GM21526 (cell line): Measurements from ENCODE around the gene RASD1.

ENCODE experiments used
- ATAC-seq: cut with Tn5 transposase; IDR thresholded peaks from one replicate; pipeline ENCODE4 v1.9.1; 2021; ENCODE audit warnings: moderate library complexity; ENCODE audit not compliant: unreplicated experiment, low FRiP score

Gene RASD1

DNA sequence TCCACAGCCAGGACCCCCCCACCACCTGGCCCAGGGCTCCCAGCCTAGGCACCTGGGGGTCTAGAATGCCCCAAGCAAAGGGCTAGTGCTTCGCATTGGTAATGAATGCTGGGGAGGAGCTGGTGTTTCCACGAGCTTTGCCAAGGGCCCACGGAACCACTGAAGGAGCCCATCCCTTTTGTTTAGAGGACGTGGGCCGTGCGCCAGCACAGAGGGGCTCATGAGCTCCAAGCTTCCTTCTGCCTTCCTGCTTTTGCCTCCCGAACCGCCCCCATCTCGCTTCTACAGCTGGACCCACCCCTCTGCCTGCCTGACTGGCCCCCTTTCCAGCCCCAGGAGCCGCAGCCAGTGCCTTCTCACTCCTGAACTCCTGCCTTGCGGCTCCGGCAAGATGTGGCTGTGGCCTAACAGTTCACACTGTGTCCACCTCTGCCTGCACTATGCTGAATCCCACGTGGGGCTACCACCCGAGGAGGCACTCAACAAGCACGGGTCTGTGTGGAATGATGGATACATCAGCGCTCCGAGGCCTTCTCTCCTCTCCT, 31.8 kb upstream of the RASD1 start:
- ATAC-seq: no peak

DNA sequence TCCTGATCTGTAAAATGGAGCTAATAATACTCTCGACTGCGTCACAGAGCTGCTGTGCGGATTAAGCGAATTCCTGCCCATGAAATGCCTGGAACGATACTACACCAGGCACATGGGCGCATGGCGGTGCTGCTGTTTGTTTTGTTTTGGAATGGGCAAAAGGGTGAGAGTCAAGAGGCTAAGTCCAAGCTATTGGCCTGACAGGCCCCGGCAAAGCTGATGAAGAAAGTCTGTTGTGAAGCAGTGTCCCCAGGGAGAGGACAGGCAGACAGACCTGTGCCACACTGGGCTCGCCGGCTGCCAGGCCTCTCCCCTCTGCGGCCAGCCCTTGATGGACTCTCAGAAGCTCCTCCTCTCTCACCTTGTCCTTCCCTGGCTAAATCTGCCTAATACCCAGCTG, 31.3 kb upstream of the RASD1 start:
- ATAC-seq: no peak

DNA sequence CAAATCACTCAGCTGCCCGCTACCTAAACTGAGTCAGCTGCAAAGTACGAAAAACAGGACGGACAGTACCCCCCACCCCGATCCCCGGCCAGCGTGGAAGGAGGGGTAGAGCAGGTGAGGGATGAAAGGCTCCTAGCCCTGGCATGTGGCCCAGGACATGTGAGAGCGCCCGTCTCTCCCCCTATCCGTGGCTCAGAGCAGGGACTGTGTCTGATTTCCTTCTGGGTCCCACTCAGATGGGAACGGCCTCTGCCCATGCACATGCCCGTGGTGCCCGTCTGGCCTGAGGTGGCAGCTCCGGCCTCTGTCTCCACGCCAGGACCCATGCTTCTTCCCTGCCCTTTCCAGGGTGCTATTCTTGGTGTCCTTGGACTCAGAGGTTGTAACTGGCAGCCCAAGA, 30.2 kb upstream of the RASD1 start:
- no peak for ATAC-seq

DNA sequence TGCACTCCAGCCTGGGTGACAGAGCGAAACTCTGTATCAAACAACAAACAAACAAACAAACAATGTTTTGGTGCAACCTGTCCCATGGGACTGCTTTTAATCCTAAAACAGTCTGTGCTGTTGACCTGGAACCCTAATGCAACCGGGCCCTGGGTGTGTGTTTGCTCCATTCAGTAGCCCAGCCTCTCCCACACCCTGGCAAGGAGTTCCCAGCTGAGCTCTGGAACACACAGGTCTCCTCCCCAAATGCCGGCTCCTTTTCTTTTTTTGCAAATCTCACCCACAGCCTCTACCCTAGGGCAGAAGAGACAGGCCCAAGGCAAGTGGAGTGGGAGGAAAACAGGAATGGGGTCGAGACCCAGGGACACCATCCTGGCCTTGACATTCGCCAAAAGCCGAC, 29.8 kb upstream of the RASD1 start:
- no peak for ATAC-seq

DNA sequence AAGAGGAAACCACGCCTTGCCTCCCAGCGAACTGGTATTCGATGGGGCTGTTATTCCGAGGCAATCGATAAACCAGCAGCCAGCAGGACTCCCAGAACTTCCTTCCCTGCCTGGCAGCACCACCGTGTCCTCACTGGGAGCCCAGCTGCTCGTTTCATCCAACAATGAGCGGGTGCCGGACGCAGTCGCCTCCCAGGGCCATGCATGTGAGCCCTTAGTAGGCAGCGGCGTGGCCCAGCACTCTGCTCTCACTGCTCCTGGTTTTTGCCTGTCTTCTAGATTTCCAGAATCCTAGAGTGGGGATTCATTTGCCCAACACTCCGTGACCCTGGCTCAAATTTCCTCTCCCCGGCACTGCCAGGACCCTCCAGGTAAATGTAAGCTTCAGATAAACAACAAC, 29.1 kb upstream of the RASD1 start:
- ATAC-seq: no peak

DNA sequence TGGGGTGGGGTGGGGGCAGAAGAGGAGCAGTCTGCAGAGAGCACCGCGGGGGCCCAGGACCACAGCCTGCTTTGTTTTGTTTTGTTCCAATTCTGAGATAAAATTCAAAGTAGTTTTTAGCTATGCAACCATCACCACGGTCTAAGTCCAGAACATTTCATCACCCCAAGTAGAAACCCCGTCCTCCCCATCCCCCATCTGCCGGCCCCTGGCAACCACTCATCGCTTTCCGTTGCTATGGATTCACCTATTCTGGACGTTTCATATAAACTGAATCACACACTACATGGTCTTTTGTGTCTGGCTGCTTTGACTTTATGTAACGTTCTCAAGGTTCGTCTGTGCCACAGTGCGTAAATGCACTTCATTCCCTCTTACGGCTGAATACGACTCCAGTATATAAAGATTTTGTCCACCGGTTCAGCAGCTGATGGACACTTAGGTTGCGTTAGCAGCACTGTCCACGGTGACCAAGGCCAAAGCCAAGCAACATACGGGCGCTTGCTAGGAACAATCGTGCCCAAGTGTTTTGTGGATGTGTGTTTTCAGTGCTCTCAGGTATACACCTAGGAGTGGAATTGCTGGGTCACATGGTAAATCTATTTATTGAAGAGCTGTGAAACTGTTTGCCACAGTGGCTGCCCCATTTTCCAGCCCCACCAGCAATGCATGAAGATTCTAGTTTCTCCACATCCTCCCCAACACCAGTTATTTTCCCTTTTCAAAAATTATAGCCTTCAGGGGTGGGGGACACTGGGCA, 27.7 kb upstream of the RASD1 start:
- no peak for ATAC-seq

DNA sequence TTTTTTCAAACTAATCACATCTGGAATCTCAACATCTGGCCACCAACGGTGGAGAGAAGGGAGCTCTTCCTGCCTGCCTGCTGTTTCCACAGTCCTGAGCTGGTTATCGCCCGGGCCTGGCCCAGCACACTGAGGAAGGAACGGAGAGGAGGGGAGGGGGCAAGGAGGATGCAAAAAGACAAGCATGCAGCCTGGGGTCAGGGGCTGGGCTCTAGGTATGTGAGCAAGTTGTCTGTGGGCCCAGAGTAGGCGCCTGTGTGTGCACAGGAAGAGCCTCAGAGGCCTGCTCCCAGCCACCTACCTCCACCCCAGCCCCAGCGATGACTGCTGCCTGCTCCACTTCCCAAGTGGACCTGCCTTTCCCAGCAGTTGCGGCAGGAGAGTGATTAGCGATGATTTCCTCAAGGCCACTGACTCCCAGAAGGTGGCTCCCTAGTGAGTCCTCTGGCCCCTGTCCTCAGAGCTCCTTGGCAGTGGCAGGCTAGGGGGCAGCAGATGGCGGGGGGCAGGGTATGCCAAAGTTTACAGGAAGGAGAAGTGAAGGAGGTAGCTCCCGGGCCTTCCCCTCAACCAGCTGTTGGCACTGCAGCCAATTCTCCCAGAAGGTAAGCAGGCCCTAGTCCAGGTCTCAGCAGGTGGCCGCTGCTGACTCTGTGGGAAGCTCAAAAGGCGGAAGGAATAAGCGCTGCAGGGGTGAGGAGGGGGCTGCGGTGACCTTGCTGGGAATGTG, 27.0 kb upstream of the RASD1 start:
- ATAC-seq: no peak

DNA sequence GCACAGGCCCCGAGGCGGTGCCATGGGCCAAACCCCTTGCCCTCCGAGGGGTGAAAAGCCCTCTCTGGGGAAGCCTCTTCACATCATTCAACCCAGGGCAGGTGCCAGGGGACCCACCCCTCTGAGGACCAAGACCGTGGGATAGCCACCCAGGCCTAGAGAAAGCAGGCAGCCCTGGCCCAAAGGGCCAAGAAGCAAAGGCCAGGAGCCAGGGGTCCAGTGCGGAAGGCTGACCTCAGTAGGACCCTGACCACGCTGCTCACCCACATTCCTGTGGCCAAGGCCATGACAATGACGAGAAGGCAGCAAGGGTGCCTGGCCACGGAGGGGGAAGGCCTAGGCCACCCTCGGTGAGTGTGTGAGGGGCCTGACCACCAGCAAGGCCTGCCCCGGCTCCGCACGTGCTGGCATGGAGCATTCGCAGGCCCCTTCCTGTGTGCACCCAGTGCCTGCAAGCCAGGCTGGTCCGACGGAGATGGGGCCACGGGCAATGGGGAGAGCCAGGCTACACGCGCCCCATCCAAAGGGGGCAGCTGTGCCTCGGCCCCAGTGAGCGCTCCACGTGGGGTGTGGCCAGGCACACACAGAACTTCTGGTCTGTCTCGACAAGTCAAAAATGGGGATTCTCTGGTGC, 24.5 kb upstream of the RASD1 start:
- no peak for ATAC-seq

DNA sequence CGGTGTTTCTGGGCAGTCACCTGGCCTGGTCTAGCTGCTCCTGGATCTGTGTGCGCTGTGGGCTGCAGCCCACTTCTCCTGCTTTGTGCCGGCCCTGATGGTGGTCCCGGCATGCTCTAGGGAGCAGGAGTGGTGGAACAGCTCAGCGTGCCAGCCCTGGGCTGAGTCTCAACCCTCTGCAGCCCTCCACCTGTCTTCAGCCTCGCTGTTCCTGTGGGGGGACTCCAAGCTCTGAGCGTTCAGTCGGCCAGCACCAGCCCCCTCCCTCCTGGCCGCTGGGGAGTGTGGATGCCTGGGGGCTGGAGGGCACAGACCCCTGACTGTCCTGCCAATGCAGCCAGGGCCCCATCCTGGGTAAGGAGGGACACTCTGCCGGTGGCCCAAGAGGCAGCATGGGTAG, 23.7 kb upstream of the RASD1 start:
- no peak for ATAC-seq

DNA sequence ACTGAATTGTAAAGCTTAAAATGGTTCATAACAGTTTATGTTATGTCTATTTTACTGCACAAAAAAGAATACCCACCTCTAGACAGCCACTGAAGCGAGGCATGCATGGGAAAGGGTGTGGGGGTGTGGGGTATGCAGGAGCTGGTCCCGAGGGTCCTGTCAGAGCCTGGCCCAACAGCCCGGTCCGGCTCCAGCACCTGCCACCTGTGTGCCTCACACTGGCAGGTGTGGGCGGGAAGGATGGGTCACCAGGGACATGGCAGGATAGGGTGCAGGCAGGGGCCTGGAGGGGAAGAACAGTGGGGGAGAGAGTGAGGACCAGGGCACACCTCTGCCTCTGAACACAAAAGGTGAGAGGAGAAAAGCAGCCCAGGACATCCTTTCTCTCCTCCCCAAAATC, 22.8 kb upstream of the RASD1 start:
- ATAC-seq: no peak

DNA sequence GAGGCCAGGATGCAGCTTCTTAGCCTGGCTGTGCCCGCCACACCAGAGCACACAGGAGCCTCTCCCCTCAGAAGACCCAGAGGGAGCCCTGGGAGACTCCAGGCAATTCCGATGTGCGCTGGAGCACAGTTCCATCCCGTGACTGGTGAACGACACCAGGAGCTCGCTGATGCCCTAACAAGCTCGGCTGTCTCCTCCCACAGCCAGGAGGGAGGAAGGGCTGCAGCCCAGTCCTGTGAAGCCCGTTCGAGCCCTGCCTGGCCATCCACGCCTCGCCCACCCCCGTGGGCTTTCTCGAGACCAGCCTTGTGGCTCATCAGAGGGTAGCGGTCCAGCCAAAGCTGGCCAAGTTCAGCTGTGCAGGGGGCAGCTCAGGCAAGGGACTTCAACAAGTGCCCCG, 21.8 kb upstream of the RASD1 start:
- no peak for ATAC-seq

DNA sequence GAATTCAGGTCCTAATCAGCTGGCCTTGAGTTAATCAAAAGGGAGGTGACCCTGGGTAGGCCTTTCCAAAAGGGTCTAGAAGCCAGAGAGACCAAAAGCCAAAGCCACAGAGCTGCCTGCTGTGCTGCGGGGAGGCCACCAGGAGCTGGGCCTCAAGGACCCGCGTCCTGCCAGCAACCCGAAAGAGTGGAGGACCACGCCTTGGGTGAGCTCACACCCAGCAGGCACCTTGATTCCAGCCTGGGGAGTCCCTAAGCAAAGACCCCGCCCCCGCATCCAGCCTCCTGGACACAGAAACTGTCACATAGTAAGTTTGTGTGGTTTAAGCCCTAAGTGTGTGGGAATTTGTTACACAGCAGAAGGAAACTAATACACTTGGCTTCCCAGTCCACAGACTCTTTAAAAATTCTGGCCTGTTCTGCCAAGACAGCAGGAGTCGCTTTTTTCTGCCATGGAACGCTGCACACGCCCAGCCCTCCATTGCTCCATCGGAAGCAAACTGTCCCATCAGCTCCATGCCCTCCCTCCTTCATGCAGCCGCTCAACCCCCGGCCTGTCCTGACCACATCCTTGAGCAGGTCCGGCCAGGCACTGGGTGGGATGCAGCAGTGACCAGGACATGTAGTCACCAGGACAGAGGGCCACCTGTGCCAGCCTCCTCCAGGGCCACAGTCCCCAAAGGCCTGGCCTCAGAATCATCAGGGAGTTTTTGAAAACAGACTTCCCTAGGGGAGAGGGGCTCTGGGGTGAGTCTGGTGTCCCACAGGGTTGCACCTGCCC, 20.9 kb upstream of the RASD1 start:
- no peak for ATAC-seq

DNA sequence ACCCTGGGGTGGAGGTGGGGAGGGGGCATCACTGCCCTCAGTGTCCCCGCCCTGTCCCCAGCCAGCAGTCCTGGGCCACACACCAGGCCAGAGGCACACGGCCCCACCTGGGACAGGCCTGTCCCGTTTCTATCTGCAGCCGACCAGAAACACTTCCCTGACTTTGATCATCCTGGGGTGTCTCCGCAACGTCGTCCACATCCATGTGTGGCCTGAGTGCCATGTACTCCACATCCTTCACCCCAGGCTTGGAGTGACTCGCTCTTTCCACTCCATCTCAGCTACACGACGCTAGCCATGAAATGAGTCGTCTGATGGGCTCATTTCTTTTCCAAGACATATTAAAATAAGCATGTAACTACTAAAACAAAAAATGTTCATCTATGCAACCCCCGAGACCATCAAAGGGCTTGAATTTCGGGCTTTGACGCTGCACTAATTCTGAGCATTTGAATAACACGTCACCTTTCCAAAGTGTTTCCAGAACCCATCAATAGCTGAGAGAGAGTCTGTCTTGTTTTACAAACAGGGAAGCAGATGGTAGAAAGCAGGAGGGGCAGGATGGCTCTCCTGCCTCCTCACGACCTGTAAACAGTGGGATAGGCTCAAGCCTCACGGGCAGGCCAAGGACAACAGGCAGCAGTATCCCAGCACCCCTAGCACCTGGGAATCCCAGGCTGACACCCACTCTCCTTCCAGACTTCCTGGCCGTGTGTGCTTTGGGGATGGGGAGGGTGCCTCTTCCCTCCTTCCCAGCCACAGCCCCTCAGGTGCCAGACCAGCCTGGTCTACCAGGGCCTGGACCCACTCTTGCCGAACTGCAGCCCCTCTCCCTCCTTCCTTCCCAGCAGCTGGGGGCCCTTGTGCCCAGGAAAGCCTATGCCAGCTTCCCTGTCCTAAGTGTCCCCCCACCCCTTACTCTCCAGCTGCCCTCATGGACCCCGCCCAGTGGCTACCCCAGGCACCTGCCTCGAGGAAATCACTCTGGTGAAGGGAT, 20.0 kb upstream of the RASD1 start:
- no peak for ATAC-seq

DNA sequence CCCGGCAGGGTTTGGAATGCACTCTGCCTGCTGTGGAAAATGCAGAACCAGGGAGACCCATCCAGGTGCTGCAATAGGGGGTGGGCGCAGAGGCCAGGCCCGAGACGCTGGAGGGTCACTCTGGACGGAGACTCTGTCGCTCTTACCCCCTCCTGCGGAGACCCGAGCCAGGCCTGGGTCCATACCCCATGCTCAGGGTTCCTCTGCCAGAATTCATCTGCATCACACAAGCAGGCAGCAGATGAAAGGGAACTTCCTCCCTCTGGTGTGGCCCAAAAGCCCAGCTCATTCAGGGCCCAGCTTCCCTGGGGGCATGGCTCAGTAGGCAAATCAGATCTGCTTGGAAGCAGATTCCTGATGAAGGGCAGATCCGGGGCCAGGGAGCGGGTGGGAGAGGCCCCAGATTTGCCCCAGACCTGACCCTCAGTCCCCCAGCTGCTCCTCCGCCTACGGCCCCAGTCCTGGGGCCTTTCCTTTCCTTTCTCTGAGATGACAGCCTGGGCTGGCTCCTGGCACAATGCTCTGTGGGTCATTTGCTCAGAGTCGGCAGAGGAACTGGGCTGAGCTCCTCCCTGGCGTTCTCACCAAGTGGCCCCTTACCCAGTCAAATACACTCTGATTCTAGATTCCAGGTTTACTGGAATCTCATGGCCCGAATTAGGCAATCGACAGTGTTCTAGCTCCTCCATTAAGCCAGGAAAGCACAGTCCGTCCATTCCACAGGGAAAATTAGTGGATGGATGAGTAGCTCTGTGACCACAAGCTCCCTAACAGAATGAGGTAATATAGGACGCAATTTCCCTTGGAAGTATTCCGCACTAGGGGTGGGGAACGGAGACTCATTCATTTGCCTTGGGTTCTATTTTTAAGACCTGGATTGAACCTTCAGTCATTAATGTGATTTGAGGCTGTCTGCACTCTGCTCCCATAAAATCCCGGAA, 19.1 kb upstream of the RASD1 start:
- no peak for ATAC-seq

DNA sequence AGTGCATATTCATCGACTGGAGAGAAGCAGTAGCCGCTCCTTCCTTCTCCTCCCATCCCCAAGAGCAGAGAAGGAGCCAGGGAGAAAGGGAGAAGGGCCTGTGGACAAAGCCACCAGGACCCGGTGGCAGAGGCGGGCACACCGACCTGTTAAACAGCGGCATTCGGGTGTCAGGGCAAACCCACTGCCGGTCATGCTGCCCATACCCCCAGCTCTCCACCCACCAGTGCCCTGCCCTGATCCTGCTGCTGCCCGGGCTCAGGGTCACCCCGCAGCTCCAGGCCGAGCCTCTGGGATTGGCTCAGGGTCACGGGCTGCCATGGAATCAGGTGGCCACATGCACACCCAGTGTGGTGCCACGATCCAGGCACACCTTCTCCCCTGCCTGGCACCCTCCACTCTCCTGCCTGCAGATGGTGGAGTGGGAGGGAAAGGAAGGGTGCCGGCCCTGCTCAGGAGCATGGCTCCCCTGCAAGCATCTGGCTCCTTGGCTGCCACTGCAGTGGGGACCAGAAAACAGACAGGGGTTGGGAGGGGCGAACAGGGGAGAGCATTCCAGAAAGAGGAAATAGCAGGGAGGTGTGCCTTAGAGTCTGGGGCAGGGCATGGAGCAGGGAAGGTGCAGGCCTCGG, 18.3 kb upstream of the RASD1 start:
- no peak for ATAC-seq

DNA sequence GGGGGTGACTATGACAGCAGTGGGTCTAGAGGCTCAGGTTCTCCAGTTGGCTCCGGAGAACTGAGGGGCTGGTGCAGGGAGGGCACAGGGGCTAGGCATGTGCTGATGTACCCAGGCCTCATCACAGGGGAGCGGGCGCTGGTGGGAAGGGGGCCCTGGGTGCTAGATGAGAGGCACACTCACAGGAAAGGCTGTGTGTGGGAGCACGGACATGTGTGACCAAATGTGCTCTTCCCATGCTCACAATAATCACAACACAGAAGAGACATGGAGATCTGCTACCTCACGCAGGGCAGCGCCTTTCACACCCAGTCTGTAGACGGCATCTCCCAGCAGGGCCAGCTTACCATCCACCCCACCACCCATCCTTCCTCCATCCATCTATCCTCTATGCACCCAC, 17.4 kb upstream of the RASD1 start:
- no peak for ATAC-seq

DNA sequence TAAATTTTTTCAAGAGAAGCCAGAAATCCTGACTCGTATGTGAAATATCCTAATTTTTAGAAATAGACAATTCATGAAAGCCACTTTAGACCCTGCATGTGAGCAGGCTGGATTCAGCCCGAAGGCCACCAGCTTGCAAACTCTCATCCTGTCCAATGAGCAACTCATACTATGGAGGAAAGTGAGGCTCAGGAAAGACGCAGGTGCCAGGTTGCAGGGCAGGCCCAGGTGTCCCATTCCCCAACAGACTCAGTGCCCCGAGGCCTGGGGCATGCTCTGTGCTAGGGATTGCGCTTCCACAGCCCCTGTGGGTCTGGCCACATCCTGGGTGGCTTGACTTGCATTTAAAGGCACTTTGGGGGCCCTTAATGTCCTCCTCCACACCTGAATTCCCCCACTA, 16.7 kb upstream of the RASD1 start:
- ATAC-seq: no peak
